ENCODE measurements around the gene KMO. TPM values are rescaled to one million over a fixed set of nuclear protein-coding genes. Genes with fewer than 3 reads are reported as not detected.

The KMO gene
- total RNA-seq, 2 donors from 2014 or later = 0.40 TPM; not detected in 1

GRCh38 chr1:241615043-241615974 is 83.1 kb downstream of the KMO start:
- Mint-ChIP-seq H3K27me3 (no peaks in the 10 kb centered on the region), H3K9me3 (no peaks in the 10 kb centered on the region), H3K4me1 (peaks cover 6% of the 10 kb centered on the region), H3K4me3 (no peak overlapping the region), H3K36me3 (ENCODE audit: low read depth) (no peaks in the 10 kb centered on the region), H3K27ac (peak overlapping the region; percentile 3)
- no peak for ATAC-seq (replicated peaks)

DNA sequence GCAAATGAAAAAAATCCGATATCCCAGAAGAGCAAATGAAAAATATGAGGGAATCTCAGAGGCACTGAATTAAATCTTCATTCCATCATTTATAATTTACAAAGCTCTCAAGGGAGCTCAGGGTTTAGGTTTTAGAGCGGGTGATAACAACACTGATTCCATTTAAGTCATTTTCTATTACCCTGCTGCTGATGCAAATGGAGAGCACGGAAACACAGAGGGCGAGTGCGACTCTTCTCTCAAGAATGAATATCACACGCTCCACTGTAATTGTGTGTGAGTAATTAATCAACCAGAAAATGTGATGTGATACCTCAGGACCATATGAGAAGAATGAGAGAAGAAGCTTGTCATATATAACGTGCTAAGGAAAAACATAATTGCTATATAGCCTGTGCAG is 85.2 kb downstream of the KMO start:
- Mint-ChIP-seq H3K27ac (no peak overlapping the region), H3K36me3 (ENCODE audit: low read depth) (no peaks in the 10 kb centered on the region), H3K4me3 (no peak overlapping the region), H3K9me3 (no peaks in the 10 kb centered on the region), H3K4me1 (peaks cover 6% of the 10 kb centered on the region), H3K27me3 (no peaks in the 10 kb centered on the region)
- ATAC-seq (replicated peaks) = no peak

DNA sequence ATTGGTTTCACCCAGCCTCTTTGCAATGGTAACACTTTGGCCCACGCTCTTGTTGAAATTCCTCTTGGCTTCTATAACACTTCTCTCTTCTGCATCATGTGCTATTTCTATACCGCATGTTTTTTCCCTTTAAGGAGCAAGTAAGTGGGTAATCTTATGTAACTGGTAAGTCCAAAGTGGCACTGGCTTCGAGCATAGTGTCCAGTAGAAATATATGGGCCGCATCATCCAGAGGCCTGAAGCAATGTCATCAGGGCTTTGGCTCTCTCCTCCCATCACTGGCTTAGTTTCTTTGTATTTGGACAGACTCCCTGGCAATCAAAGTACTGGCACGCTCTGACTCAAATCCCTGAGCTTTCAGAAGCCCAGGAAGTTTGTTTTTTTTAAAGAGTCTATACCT is 90.5 kb downstream of the KMO start:
- Mint-ChIP-seq H3K27me3 (no peaks in the 10 kb centered on the region), H3K4me3 (no peak overlapping the region), H3K9me3 (no peaks in the 10 kb centered on the region), H3K4me1 (no peaks in the 10 kb centered on the region), H3K27ac (no peak overlapping the region), H3K36me3 (ENCODE audit: low read depth) (no peaks in the 10 kb centered on the region)
- no peak for ATAC-seq (replicated peaks)

GRCh38 chr1:241624935-241625334 is 92.8 kb downstream of the KMO start:
- no peaks in the 10 kb centered on the region for H3K27me3 Mint-ChIP-seq
- no peaks in the 10 kb centered on the region for H3K9me3 Mint-ChIP-seq
- H3K36me3 Mint-ChIP-seq (ENCODE audit: low read depth) = peaks cover 5% of the 10 kb centered on the region
- H3K4me1 Mint-ChIP-seq = peaks cover 7% of the 10 kb centered on the region
- H3K4me3 Mint-ChIP-seq = no peak overlapping the region
- ATAC-seq (replicated peaks) = no peak
- no peak overlapping the region for H3K27ac Mint-ChIP-seq

DNA sequence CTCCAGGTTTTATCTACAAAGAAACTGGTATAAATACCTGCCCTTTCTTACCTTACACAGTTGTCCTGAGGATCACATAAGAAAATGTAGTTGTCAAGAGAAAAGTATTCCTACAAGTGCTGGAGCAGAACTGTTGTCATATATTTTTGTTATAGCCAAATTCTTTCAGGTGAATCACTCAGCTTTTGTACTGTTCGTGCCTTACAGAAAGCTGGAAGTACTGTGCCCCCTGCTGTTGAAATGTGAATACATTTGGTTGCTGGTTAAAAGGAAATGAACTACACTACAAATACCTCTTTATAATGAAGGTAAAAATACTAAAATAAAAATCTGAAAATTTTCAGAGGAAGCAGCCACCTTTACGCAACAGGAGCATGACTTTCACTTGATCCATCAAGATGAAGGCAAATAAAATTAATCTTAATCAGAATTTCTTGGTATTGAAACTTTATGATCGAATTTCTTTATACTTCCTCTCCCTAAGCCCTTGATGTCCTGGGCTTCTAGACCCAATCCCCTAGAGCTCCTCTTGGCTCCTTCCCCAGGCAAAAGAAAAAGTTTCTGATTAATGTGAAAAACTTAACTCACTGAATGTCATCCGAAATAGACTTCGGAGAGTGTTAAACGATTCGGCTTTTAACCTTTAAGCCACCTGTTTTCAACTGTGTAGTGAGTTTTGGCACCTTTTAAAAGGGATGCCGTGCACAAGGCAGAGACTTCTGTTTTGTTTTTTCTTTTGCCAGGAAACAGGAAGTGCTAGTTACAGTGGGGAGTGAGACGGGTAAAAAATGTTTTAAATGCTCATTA is 95.5 kb downstream of the KMO start:
- peak; percentile 76 for ATAC-seq (replicated peaks)
- H3K27ac Mint-ChIP-seq = no peak overlapping the region
- H3K36me3 Mint-ChIP-seq (ENCODE audit: low read depth) = peaks cover 15% of the 10 kb centered on the region
- H3K9me3 Mint-ChIP-seq = no peaks in the 10 kb centered on the region
- H3K4me3 Mint-ChIP-seq = peak overlapping the region; percentile 22
- H3K27me3 Mint-ChIP-seq = no peaks in the 10 kb centered on the region
- peaks cover 11% of the 10 kb centered on the region for H3K4me1 Mint-ChIP-seq

DNA sequence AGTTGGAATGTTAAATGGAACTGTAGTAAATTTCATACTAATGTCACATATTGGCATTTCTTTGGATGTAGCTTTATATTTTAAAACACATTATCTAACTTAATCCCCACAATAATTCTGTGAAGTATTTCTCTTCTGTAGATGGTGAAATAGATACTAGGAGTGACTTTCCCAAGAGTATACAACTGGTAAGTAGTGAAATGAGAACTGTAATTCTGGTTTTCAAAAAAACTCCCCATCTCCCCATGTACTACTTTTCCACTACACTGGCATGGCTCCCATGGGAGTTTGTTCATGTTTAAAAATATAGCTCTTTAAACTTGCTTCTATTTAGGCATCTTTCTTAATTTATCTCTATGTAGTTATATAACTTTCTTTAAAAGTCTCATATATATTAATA is 97.8 kb downstream of the KMO start:
- peaks cover 11% of the 10 kb centered on the region for H3K4me1 Mint-ChIP-seq
- no peaks in the 10 kb centered on the region for H3K27me3 Mint-ChIP-seq
- no peak overlapping the region for H3K4me3 Mint-ChIP-seq

GRCh38 chr1:241630476-241630875 is 98.3 kb downstream of the KMO start:
- peaks cover 31% of the 10 kb centered on the region for H3K36me3 Mint-ChIP-seq (ENCODE audit: low read depth)

More for the DNA sequence above, 97.8 kb downstream of the KMO start:
- Mint-ChIP-seq H3K27ac (no peak overlapping the region), H3K36me3 (ENCODE audit: low read depth) (peaks cover 26% of the 10 kb centered on the region), H3K9me3 (no peaks in the 10 kb centered on the region)
- no peak for ATAC-seq (replicated peaks)

DNA sequence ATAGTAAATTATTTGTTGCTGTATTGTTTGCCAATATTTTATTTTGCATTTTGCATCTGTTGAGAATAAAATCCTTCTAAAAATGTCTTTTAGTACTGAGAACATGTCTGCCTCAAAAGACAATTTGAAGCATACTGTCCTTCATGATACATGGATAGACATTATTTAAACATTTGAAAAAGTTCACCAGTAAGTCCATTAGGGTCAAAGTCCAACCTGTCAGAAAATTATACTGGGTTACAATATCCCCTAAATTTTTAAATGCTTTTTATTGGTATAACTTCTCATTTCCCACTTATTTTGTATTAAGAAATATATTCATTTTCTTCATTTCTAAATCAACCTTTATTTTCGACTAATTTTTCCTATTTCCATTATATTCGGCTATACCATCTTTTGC is 98.7 kb downstream of the KMO start:
- Mint-ChIP-seq H3K4me1 (peaks cover 11% of the 10 kb centered on the region), H3K4me3 (no peak overlapping the region), H3K27me3 (no peaks in the 10 kb centered on the region), H3K9me3 (no peaks in the 10 kb centered on the region), H3K27ac (no peak overlapping the region), H3K36me3 (ENCODE audit: low read depth) (peaks cover 35% of the 10 kb centered on the region)
- no peak for ATAC-seq (replicated peaks)

More at GRCh38 chr1:241630476-241630875, 98.3 kb downstream of the KMO start:
- Mint-ChIP-seq H3K9me3 (no peaks in the 10 kb centered on the region), H3K27me3 (no peaks in the 10 kb centered on the region), H3K27ac (no peak overlapping the region), H3K4me1 (peaks cover 11% of the 10 kb centered on the region), H3K4me3 (no peak overlapping the region)
- no peak for ATAC-seq (replicated peaks)

GRCh38 chr1:241631674-241632073 is 99.5 kb downstream of the KMO start:
- peaks cover 11% of the 10 kb centered on the region for H3K4me1 Mint-ChIP-seq
- no peak for ATAC-seq (replicated peaks)
- H3K27ac Mint-ChIP-seq = no peak overlapping the region
- H3K27me3 Mint-ChIP-seq = no peaks in the 10 kb centered on the region
- no peak overlapping the region for H3K4me3 Mint-ChIP-seq
- no peaks in the 10 kb centered on the region for H3K9me3 Mint-ChIP-seq
- peaks cover 40% of the 10 kb centered on the region for H3K36me3 Mint-ChIP-seq (ENCODE audit: low read depth)

- ATAC-seq (replicated peaks) = no peak
- no peak overlapping the region for H3K4me3 Mint-ChIP-seq
- no peaks in the 10 kb centered on the region for H3K9me3 Mint-ChIP-seq
- peaks cover 18% of the 10 kb centered on the region for H3K4me1 Mint-ChIP-seq
- peaks cover 53% of the 10 kb centered on the region for H3K36me3 Mint-ChIP-seq (ENCODE audit: low read depth)
- H3K27me3 Mint-ChIP-seq = no peaks in the 10 kb centered on the region
- H3K27ac Mint-ChIP-seq = no peak overlapping the region
Observed at GRCh38 chr1:241632987-241633386, 100.8 kb downstream of the KMO start.

DNA sequence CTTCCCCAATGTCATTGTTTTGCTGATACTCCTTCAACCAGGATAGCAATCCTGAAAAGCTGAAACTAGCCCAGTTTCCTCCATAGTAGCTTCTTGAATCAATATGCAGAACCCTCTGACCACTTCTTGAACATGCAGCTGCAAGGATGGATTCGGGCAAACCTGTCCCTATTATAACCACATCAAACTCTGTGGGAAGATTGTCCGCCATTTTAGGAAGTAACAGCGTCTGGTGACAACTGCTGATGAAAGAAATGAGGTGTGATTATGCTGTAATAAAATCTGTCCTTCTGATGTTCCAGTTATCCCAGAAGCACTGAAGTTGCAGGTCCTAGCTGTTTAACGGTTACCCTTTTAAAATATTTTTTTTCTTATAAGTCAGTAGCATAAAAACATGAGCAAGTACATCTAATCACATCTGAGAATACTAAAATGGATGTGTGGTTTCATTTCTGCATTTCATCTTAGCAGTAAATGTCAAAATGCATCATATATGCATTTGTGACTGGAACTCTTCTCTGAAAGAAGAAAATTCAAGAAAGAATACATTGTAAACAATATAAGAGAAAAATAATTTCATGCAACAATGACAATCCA is 103.5 kb downstream of the KMO start:
- H3K27me3 Mint-ChIP-seq = no peaks in the 10 kb centered on the region
- no peak overlapping the region for H3K4me3 Mint-ChIP-seq
- peaks cover 2% of the 10 kb centered on the region for H3K9me3 Mint-ChIP-seq
- H3K27ac Mint-ChIP-seq = no peak overlapping the region
- no peak for ATAC-seq (replicated peaks)
- peaks cover 52% of the 10 kb centered on the region for H3K36me3 Mint-ChIP-seq (ENCODE audit: low read depth)
- peaks cover 23% of the 10 kb centered on the region for H3K4me1 Mint-ChIP-seq

DNA sequence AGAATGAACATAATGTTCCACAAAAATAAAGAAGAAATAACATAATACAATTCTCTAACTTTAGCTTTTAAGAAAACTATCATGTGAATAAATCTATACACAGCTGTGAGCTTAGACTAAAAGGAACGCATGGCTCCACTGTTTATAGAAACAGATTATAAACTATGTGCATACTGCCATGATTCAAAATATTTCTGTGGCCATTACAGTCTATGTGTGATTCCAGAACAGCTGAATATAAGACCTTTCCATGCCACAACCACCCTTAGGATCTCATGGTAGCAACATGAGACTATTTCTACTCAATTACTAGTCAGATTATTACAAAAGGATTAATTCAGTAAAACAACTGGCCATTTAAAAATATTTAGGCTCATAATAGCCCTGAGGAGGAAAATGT is 104.1 kb downstream of the KMO start:
- Mint-ChIP-seq H3K9me3 (peaks cover 4% of the 10 kb centered on the region), H3K4me1 (peaks cover 29% of the 10 kb centered on the region), H3K27ac (no peak overlapping the region), H3K4me3 (no peak overlapping the region), H3K36me3 (ENCODE audit: low read depth) (peaks cover 52% of the 10 kb centered on the region), H3K27me3 (no peaks in the 10 kb centered on the region)
- ATAC-seq (replicated peaks) = no peak

GRCh38 chr1:241637046-241637590 is 104.9 kb downstream of the KMO start:
- H3K36me3 Mint-ChIP-seq (ENCODE audit: low read depth) = peaks cover 45% of the 10 kb centered on the region
- H3K4me1 Mint-ChIP-seq = peaks cover 27% of the 10 kb centered on the region
- no peaks in the 10 kb centered on the region for H3K27me3 Mint-ChIP-seq
- no peak overlapping the region for H3K27ac Mint-ChIP-seq
- peak overlapping the region; percentile 83 for H3K4me3 Mint-ChIP-seq
- ATAC-seq (replicated peaks) = no peak
- peaks cover 4% of the 10 kb centered on the region for H3K9me3 Mint-ChIP-seq

GRCh38 chr1:241637604-241638003 is 105.4 kb downstream of the KMO start:
- peak overlapping the region; percentile 83 for H3K4me3 Mint-ChIP-seq
- H3K9me3 Mint-ChIP-seq = peaks cover 4% of the 10 kb centered on the region
- H3K4me1 Mint-ChIP-seq = peaks cover 25% of the 10 kb centered on the region
- peaks cover 41% of the 10 kb centered on the region for H3K36me3 Mint-ChIP-seq (ENCODE audit: low read depth)
- no peak for ATAC-seq (replicated peaks)
- H3K27me3 Mint-ChIP-seq = no peaks in the 10 kb centered on the region
- H3K27ac Mint-ChIP-seq = no peak overlapping the region

All from activated T-helper 17 cell treated with anti-CD3 and anti-CD28 coated beads, Interleukin-2, amount 50 U/mL, for 72 hours (primary cell).